NCI-H2171 (cell line): ENCODE results near the gene NCOA1.
"Not testable (repeated sequence)": the region's sequence is repeated elsewhere in the genome, so short reads cannot be mapped to it uniquely, and the experiment has no call there.

Experiments used
- DNase-seq: peaks from one replicate; lab custom pipeline; 2025; lab: John Stamatoyannopoulos, UW

NCOA1 gene

DNA sequence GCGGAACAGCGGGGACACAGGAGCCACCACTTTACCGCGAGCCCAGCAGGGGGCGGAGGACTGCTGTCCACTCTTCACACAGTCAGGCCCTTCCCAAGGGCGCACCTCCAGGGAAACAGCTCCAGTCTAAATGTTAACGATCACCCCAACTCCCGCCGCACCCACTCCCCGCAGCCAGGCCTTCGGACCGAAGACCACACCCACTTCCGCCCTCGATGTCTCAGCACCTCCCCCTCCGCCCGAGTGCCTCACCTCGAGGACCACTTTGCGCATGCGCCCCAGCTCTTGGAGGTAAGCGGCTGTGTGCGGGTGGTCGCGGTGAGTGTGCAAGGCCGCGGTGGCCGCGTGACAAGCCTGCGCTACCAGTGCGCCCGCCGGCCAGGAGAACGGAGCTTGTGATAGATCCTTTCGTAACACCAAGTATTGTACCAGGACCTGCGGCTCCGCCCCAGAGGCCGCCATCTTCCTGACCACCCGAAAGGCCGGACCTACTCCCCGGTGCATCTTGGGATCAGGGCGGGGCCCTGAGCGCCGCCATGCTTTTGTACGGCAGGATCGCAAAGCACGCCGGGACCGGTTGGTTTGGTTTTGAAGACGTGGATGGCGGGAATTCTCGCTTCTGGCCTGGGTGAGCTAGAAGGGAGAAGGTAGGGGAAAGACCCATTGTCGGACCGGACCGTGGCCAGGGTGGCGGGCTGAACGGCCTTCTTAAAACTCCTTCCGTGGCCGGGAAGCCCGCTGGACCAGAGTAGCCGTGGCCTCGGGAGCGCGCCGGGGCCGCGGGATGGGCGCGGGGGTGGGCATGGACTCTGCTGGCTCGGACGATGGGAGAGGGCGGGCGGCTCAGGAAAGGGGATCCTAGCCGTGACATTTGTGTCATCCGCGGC is 302.1 kb downstream of the NCOA1 start, which contains the start of the genes CENPO and PTRHD1:
Gene CENPO, plus strand, starts transcription at position 552 of the 887 bp plus-strand sequence. CDS start 495 bp downstream, outside the sequence.
Gene PTRHD1, minus strand, starts transcription at position 518 of the 887 bp plus-strand sequence. Its CDS starts 14 bp downstream, at position 504.
- peak; percentile 97 for DNase-seq

DNA sequence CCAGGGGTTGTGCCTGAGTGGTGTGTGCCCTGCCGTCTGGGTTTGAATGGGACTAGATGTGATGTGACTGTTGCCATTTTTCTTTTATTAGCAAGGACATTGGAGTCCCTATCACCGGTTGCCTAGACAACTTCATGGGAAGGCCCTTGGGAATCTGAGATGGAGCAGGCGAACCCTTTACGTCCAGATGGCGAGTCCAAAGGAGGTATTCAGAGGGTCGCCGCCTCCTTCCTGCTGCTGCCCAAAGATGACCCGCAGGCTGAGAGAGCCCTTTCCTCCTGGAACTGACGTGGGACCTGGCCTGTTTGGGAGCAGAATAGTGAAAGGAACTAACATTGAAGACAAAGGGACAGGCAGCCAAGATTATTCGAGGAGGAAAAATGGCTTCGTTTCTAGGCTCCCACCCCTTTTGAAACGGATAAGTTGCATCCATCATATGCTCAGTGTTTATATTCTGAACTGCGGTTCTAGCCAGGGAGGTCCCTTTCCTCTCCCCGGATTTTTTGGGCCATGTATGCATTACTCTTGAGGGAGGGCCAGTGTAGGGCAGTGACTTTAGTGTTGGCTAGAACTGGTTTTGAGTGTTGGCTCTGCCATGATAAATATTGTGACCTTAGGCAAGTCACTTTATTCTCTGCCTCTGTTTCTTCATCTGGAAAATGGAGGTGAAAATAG is 302.8 kb downstream of the NCOA1 start:
- DNase-seq = peak; percentile 42

DNA sequence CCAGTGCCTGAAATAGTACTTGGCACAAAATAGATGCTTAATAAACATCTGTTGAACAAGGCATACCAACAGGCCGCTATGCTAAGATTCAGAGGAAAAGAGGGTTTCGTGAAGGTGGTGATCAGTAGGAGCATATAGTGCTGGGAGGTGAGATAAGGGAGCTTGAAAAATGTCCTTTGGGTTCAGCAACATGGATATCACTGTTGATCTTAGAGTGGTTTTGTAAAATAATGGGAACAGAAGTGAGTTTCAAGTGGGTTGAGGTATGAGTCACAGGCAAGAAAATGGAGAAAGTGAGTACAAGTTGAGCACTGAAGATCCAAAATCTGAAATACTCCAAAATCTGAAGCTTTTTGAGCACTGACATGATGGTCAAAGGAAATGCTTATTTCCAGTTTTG is 306.6 kb downstream of the NCOA1 start:
- no peak for DNase-seq

DNA sequence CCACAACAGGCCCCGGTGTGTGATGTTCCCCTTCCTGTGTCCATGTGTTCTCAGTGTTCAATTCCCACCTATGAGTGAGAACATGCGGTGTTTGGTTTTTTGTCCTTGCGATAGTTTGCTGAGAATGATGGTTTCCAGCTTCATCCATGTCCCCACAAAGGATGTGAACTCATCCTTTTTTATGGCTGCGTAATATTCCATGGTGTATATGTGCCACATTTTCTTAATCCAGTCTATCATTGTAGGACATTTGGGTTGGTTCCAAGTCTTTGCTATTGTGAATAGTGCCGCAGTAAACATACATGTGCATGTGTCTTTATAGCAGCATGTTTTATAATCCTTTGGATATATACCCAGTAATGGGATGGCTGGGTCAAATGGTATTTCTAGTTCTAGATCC is 309.4 kb downstream of the NCOA1 start:
- not testable (repeated sequence) for DNase-seq

DNA sequence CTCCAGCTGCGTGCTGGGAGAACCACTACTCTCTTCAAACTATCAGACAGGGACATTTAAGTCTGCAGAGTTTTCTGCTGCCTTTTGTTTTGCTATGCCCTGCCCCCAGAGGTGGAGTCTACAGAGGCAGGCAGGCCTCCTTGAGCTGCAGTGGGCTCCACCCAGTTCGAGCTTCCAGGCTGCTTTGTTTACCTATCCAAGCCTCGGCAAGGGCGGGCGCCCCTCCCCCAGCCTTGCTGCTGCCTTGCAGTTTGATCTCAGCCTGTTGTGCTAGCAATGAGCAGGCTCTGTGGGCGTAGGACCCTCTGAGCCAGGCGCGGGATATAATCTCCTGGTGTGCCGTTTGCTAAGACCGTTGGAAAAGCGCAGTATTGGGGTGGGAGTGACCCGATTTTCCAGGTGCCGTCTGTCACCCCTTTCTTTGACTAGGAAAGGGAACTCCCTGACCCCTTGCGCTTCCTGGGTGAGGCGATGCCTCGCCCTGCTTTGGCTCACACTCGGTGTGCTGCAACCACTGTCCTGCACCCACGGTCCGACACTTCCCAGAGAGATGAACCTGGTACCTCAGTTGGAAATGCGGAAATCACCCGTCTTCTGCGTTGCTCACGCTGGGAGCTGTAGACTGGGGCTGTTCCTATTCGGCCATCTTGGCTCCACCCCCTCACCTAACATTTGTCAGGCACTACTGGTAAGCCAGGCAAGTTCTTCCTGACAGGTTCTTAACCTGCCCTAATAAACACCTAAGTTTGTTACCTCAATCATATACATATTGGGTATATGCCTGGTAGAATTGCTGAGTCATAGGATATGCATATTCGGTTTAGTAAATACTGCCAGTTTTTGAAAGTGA is 315.0 kb downstream of the NCOA1 start:
- DNase-seq = not testable (repeated sequence)

DNA sequence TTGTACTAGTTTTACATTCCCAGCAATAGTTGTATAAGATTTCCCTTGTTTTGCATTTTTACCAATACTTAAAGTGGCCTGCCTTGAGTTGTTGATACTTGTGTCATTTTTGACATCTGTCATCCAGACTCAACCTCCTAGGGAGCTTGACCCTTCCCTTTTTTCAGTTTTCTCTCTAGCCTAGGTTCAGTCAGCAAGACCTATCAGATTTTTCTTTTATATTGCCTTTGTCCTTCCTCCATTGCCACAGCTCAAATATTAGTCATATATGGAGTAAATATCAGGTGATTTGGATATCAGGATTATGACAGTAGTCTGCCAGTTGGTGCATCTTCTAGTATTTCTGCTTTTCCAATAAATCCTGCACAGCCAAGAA is 315.6 kb downstream of the NCOA1 start:
- no peak for DNase-seq

DNA sequence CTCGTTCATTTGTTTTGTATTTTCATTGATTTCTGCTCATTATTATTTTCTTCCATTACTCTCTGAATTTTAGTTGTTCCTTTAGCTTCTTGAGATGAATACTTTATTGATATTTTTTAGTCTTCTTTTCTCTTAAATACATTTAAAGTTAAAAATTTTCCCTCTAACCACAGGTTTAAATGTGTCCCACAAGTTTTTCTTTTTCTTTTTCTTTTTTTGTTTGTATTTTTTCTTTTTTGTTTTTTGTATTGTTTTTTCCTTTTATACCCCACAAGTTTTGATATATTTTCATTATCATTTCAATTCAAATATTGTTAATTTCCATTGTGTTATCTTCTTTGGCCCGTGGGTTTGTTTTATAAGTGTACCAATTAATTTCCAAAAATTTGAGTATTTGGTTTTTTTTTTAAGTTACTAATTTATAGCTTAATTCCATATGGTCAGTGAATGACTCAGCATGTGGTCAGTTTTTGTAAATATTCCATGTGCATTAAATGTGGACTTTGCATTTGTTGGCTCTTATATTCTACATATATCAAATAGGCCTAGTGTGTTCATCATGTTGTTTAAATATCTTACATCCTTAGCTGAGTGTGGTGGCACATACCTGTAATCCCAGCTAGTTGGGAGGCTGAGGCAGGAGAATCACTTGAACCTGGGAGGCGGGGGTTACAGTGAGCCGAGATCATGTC is 318.4 kb downstream of the NCOA1 start:
- no peak for DNase-seq

DNA sequence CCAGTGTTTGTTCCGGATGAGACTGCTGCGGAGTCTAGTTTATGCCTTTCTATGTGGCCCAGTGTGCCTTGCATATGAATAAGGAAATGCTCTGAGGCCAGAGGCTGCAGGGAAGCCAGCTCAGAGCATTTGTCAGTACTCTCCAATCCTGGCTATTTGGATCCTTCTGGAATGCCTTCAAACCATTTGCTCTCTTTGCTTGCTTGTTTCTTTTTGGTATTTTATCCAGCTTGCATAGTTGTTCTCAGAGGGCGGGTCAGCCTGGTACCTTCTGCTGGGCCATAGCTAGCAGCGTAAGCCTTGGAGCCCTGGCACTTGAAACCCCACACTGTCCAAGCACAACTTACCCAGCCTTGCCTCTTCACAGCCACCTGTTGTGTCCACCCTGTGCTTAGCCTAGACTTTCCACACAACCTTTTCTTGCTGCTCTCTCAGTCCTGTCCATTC is 322.7 kb downstream of the NCOA1 start:
- no peak for DNase-seq

DNA sequence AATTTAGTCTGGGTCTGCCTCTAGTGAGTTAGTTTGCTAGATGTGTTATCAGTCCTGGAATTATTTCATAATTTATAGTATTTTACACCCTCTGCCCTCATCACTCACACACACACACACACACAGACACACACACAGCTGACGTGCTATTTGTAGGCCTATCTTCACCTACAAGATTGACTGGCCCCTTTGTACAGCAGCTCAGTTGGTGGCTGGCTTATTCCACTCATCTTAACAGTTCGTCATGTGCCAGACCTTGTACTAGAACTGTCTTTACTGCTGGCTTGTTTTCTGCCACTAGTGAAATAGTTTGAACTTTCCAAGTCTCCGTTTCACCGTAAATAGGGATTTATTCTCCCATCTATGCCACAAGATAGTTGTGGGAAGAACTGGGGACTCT is 323.5 kb downstream of the NCOA1 start:
- DNase-seq = no peak

DNA sequence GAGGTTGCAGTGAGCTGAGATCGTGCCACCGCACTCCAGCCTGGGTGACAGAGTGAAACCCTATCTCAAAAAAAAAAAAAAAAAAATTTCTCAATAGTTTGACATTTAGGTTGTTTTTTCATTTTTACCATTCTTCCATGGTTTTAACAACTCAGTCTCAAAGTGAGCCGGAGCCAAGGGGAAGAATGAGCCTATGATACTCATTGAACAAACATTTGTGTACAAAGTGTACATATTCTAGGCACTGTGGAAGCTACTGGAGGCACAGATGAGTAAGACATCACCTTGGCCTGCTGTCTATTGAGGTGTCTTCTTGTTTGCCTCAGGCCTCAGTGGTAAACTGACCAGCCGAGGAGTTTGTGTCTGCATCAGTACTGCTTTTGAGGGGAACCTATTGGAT is 324.1 kb downstream of the NCOA1 start:
- DNase-seq = no peak

DNA sequence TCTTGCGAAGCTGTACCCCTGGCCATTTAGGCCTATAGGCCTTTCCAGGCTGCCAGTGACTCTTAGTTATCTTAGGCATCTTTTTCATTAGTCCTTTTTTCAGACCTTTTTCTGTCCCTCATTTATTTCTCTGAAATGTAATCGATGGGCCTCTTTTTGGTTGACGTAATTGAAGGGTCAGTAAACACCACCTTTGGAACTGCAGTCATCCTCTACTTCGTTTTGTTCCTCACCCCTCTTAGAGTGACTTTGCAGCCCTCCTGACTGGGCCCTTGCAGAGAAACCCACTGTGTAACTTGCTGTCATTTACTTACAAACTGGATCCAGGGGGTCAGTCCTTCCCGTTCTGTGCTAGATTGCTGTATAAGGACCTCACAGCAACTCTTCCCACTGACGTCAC is 325.4 kb downstream of the NCOA1 start:
- no peak for DNase-seq

DNA sequence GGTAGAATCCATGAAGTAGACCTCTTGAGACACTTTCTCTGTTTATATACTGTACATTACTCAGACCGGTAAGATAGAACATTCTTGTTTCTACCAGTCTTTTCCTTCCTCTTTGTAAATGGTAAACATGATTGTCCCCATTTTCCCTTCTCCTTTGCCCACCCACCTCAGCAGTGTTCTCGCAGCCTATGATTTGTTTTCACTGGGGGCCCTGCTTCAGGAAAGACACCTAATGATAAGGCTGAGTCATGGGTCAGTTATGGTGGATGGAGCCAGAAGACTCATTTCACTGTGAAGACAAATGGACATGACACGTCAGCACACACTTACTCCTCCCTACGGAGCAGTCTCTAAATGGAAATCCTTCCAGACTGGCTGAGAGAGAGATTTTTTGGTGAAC is 325.8 kb downstream of the NCOA1 start:
- DNase-seq = no peak

DNA sequence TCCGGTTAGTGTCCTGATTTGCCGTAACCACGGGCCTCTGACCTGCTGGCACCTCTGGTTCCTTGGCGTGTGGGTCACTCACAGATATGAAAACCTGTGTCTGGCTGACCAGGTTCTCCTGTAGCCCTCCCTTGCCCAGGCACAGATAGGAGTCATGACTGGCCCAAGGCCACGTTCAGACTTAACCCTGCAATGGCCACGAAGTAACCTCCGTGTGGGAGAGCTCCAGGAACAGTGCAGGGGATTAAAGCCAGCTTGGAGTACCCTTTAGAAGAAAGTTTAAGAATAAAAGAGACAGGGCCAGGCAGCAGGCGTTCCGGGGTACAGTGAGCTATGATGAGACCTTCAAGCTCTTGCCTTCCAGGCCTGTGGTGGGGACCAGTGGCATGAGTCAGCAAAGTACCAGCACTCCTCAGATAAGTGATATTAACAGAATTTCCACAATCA is 327.7 kb downstream of the NCOA1 start:
- no peak for DNase-seq

DNA sequence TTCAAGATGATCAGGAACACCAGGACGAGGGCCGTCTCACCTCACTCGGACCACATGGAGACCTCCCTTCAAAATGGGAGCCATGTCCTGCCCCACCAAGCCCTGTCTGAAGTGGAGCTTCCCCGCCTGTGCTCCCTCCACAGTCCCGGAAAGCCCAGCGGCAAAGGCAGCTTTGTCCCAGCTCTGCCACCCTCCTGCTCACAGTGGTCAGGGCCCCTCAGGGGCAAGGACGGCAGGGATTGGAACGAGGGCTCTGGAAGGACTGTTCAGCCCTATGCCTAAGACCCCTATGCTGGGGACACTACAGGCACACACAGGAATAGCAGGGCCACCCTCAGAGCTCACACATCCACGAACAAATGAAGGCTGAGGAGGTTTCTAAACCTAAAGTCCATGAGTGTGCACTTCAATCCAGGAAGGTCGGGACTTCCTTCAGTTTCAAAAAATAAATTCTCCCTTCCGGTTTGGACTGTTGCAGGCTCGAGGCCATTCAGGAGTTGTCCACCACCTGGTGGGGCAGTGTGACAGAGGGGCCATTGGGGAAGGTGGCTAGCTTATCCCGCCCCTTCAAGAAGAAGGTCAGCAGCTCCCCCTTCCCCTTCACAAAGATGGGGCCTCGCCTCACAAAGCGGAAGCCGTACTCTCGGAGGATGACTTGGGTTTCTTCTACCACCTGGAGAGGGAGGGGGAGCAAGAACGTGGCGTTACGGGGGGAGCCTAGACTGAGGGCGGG is 328.6 kb downstream of the NCOA1 start:
- no peak for DNase-seq

DNA sequence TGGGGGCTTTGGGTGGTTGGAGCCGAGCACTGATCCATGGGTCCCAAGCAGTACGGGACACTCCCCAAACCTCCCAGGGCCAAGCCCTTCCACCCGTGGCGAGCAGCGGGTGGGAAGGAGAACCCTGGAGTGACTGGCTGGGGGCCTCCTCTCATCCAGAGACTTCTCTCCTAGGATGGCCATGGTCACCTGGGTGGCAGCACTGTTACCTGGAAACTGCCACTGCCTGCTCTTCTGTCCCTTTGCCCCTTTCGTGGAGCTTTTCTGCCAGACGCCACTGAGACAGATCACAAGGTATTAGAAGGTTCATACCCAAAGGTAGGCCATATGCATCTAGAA is 329.1 kb downstream of the NCOA1 start:
- no peak for DNase-seq
